ENCODE results near the gene KCNK4.
A peak's percentile ranks its signal among the peaks of the same experiment; 100 is the strongest.

Gene KCNK4

DNA sequence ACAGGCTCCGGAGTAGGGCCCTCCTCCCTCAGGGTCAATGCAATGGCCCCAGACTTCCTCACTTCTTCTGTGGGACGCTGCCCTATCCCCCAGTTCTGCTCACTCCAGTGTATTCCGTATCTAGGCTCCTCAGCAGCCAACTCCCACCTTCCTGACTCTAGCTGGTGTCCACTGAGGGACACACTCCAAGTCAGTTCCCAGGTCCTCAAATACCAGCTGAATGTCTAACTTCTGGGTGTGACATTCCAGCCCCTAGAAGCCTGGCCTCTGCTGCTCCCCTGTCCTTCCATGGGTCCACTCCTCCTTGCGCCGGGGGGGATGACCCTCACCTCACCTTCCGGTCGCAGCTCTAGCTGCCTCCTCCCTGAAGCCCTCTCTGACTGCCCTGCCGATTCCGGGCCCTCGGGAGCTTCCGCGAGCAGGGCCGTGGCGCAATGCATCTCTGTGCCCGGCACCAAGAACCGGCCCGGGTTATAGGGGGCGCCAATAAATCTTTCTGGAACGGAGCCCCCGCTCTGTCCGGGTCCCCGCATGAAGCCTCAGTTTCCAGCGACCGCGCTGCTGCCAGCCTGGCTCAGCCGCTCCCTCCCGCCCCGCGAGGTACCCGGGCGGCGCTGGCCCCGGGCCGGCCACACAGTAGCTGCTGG, 22.1 kb upstream of the KCNK4 start:
- peak in 1 of 2 donors; percentile 38 for DNase-seq (ENCODE audit: low read depth in 2 of 2)

DNA sequence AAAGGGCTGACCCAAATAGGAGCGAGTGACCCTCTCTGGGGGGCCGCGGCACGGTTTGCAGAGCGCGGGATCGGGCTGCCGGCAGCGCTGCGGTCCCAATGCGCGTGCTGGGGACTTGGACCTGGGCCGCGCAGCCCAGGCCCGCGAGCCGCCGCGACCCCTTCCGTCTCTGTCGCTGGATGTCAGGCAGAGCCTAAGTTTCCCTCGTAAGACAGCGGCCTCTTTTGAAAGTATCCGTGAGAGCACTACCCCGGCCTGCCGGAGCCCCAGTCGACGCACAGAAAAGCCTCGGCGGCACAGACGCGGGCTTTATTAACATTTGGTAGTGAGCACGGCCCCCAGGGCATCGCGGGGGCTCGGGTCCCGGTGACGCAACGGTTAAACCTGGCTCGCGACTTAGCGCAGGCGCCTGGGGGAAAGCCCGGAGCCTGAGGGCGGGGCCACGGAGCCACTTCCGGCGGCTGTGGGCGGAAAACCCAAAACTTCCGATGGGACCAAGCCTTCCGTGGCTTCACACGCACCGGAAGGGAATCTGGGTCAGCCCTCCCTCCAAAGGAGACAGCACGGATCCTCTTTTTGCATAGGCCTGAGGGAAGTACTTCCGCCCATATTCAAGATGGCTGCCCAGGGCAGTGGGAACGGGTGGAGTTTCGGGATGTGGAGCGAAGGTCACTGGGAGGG, 21.4 kb upstream of the KCNK4 start:
- peak; percentile 96 for DNase-seq (ENCODE audit: low read depth in 2 of 2)

DNA sequence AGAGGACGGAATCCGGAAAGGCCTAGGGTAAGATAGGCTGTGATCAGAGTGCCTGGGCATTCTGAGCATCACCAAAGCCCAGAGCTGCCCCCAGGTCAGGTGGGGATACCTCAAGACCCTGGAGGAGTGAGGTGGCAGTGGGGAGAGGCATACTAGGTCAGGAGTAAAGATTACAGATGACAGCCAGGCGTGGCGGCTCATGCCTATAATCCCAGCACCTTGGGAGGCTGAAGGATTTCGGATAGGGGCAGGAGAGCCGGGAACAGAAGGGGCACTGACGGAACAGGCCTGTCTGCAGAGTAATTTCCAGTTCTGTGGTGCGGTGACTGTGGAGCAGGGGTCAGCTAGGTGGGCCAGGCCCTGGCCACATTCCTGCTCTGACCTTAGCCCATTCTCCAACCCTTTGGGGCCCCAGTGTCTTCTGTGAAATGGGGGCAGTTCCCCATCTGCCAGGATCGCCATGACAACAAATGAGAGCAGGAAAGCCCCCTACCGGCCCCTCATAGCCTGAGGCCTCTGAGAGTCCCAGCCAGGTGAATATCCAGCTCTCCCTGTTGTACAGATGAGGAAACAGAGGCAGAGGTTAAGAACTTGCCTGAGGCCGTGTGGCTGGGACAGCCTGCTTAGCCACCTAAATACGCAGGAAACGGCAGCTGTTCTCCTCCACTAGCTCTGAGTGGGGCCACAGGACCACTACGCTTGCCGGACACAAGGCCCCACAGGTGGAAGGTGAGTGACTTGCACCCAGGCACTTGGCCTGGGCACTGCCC, 15.9 kb upstream of the KCNK4 start:
- no peak for DNase-seq (ENCODE audit: low read depth in 2 of 2)

GRCh38 chr11:64275841-64276240, 15.3 kb upstream of the KCNK4 start:
- no peak for DNase-seq (ENCODE audit: low read depth in 2 of 2)

DNA sequence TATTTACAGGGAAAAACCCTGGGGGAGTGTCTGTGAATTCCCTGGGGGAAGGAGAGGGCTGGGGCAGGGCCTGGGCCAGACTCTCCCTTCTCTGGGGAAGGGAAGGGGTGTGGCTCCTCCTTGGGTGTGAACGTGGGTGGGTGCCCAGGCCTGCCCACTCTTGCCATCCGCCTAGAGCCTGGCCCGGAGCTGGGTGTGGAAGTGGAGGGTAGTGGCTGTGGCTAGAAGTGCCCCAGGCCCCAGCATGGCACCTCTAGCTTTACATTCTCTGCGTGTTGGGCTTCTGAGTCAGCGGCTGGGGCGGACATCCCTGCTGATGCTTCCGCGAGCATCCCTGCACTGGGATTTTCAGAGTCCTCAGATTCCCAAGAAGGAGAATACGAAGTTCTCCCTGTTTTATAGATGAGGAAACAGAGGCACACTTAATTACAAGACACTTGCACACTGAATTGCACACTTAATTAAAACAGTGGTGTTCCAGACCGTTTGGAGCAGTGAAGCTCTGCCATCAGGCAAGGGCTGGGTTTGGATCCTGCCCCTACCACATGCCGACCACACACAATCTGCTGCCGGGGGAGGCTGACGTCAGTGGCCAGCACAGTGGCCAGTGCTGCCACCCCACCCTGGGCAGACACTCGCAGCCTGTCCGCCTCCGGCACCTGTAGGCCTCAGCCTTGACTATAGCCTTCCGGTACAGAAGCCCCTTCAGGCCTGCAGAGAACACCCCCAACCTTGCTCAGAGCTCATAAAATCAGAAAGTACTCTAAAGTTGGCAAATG, 14.3 kb upstream of the KCNK4 start:
- no peak for DNase-seq (ENCODE audit: low read depth in 2 of 2)

DNA sequence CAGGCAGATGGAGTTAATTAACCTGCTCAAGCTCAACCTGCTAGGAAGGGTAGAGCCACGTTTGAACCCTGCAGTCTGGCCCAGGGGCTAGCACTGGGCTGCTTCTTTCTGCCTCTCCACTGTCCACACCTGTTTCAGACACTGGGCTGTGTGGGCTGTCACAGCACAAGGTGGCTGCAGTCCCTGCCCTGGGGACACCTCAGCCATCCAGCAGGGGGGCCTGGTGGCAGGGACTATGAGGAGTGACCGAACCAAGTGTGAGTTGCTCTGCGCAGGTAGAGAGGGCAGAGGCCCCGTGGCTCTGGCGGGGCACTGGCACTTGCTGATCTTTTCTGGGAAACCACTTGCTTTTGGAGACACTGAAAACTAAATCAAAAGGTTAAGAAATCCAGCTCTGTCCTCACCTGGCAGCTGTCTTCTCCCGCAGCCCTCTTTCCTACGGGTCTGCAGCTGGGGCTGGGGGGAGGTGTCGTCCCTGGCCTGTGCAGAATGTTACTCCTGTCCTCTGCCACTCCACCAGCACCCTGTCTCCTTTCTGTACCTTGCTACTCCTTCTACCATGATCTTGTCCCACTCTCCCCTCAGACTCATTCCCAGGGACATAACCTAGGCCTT, 12.4 kb upstream of the KCNK4 start:
- no peak for DNase-seq (ENCODE audit: low read depth in 2 of 2)

DNA sequence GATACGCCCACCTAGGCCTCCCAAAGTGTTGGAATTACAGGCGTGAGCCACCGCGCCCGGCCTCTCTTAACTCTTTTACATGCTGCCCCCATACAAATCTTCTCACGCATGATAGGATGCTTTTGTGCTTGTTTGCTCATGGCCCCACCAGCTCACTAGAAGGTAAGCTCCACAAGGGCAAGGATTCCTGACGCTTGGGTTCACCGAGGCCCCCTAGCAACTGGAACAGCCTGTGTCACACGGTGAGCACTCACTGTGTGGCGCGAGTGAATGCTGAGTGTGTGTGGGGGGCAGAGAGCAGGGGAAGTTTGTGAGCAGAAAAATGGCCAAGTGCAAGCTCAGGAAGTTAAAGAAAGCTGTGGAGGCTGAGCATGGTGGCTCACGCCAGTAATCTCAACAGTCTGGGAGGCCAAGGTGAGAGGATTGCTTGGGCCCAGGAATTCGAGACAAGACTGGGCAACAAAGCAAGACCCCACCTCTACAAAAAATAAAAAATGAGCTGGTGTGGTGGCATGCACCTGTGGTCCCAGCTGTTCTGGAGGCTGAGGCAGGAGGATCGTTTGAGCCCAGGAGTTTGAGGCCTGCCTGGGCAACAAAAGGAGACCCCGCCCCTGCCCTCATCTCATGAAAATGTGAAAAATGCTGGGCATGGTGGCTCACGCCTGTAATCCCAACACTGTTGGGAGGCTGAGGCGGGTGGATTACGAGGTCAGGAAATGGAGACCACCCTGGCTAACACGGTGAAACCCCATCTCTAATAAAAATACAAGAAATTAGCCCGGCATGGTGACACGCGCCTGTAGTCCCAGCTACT, 8.9 kb upstream of the KCNK4 start:
- DNase-seq (ENCODE audit: low read depth in 2 of 2) = no peak

- no peak for DNase-seq (ENCODE audit: low read depth in 2 of 2)
These were observed 8.0 kb upstream of the KCNK4 start for GRCh38 chr11:64283092-64283491.

- DNase-seq (ENCODE audit: low read depth in 2 of 2) = peak; percentile 85 to 88
These were observed 6.8 kb upstream of the KCNK4 start, which contains the start of gene BAD for GRCh38 chr11:64284048-64284961. Gene BAD, minus strand, starts transcription at chr11:64284665. Its CDS starts 297 bp downstream, at chr11:64284368.

- peak; percentile 78 to 89 for DNase-seq (ENCODE audit: low read depth in 2 of 2)
These were observed 5.9 kb upstream of the KCNK4 start, which contains the start of gene GPR137 for GRCh38 chr11:64284962-64285884. Gene GPR137, plus strand, starts transcription at chr11:64285848. Its CDS starts 677 bp downstream, at chr11:64286525.

- DNase-seq (ENCODE audit: low read depth in 2 of 2) = no peak
These were observed 5.0 kb upstream of the KCNK4 start for GRCh38 chr11:64285885-64286800.

GRCh38 chr11:64286801-64287159, 4.3 kb upstream of the KCNK4 start:
- no peak for DNase-seq (ENCODE audit: low read depth in 2 of 2)

GRCh38 chr11:64287676-64288352, 3.3 kb upstream of the KCNK4 start:
- no peak for DNase-seq (ENCODE audit: low read depth in 2 of 2)

GRCh38 chr11:64288353-64288750, 2.8 kb upstream of the KCNK4 start:
- no peak for DNase-seq (ENCODE audit: low read depth in 2 of 2)

DNA sequence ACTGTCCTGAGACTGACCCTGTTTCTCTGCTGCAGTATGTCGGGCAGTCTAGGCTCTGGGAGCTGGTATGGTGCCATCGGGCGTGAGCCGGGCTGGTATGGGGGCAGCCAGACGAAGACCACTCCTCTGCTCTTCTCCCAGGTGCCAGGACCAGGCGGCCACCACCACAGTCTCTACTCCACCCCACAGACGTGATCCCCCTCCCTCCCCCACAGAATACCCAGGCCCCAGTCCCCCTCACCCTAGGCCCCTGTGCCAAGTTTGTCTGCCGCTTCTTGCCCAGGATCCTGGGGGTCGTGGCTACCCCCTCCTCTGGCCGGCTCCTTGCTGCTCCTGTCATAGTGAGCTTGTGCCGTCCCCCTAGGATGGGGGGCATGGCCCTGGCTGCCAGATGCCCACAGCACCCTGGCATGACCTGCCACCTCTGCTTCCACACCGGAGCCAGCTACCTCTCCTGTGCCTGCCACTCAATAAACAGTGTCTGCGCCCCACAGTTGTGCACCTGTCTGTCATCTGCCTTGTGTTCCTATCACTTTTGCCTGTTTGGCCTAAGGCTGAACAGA, 2.0 kb upstream of the KCNK4 start:
- no peak for DNase-seq (ENCODE audit: low read depth in 2 of 2)
